GM20000 (cell line): ENCODE data around the gene NMRAL1.

Source experiments
- DNase-seq: peaks from one replicate; pipeline ENCODE4 v3.0.0; 2012; ENCODE audit warnings: low spot score
- TF ChIP-seq, protein P1 (sequence below): IDR thresholded peaks from 2 replicates; pipeline ENCODE4 v1.5.1; 2012; ENCODE audit warnings: mild to moderate bottlenecking, control low read depth; ENCODE audit errors: extremely low read depth, missing control alignments

NMRAL1 gene

DNA sequence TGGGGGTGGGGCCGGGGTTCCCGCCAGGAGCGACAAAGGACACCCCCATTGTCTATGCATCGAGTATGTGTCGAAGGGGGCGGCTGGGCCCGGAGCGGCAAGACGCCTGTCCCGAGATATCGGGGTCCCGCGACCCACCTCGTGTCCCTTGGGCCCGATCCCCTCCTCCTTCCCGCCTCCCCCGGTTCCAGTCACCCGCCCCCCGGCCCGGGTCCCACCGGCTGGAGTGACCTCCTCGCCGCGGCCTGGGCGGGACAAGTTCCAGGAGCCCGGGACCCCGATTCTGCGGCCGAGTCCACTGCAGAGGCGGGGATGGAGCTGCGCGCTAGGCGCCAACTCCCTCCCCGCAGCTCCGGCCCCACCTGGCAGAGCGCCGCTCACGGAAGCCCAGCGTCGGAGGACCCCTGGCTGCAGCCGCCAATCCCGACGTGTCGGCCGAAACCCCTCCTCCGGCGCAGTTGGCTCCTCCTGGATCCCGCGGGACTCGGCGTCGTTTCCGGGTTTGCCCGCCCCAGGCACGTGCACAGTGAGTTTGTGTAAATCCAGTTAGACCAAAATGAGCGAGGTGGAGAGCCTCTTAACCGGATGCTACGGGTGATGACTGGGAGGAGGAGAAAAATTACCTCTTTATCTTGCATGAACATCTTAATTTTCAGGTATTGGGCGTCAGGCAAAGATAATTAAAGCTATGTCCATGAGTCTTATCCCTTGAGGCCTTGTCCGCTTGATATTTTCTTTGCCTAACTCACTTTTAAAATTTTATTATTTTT is at the start of gene NMRAL1:
TSS of gene NMRAL1 (minus strand) at position 434 of the 770 bp plus-strand sequence. CDS start 493 bp downstream, outside the sequence.
- DNase-seq: peak; percentile 94
- TF ChIP-seq, protein P1, sequence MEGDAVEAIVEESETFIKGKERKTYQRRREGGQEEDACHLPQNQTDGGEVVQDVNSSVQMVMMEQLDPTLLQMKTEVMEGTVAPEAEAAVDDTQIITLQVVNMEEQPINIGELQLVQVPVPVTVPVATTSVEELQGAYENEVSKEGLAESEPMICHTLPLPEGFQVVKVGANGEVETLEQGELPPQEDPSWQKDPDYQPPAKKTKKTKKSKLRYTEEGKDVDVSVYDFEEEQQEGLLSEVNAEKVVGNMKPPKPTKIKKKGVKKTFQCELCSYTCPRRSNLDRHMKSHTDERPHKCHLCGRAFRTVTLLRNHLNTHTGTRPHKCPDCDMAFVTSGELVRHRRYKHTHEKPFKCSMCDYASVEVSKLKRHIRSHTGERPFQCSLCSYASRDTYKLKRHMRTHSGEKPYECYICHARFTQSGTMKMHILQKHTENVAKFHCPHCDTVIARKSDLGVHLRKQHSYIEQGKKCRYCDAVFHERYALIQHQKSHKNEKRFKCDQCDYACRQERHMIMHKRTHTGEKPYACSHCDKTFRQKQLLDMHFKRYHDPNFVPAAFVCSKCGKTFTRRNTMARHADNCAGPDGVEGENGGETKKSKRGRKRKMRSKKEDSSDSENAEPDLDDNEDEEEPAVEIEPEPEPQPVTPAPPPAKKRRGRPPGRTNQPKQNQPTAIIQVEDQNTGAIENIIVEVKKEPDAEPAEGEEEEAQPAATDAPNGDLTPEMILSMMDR: peak; percentile 3

DNA sequence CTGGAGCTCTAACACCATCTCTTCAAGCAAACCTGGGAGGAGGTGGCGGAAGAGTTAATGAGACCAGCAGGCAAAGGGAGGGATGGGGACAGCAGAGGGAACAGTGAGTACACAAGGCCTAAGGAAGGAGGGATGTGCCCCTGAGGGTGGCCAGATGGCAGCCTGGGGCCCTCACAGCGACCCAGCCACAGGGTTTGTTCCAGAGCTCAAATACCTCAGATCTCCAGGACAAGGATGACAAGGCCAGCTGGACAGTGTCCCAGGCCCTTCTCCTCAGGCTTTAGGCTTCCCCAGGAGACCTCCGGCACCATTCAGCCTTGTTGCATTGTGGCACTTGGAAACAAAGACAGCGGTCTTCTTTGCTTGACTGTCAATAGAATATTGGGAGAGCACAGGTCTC is 49.3 kb upstream of the NMRAL1 start:
- no peak for DNase-seq
- TF ChIP-seq, protein P1: no peak

DNA sequence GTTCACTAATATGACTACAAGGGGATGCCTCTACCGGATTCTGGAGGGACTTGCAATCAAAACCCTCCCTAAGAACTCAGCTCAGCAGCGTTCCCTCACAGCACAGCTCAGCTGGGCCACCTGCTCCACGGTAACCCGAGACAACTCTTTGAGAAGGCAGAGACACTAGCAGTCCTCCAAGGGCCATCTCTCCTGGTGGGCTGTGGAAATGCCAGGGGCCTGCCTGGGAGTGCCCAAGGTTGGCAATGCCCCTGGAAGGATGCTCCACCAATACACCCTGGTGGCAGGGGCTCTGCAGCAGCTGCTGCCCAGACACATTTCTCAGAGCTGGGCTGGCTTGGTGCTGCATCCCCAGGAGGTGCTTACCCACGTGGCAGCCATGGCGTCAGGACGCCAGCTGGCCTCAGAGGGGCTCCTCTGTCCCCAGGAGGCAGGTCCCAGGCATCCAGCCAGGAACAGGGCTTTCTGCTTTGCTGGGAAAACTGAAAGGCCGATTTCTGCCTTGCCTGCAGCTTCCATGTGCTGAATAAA is 47.7 kb upstream of the NMRAL1 start:
- TF ChIP-seq, protein P1: no peak
- no peak for DNase-seq

DNA sequence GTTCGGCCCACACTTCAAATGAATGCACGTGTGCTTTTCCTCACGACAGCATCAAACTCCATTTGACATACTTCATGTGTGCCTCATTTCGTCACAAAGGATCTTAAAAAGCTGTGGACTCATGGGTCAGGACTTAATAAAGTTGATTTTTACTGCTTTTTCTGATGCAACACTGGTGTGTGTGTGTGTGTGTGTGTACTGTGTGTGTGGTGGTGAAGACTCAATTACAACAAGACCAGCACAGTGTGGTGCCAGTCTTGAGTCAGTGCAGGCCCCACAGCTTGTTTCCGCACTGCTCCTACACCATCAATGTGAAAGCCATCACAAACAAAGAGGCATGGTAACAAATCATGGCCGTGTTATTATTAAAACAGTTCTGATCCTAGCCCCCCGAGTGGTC is 46.5 kb upstream of the NMRAL1 start:
- DNase-seq: no peak
- TF ChIP-seq, protein P1: no peak

DNA sequence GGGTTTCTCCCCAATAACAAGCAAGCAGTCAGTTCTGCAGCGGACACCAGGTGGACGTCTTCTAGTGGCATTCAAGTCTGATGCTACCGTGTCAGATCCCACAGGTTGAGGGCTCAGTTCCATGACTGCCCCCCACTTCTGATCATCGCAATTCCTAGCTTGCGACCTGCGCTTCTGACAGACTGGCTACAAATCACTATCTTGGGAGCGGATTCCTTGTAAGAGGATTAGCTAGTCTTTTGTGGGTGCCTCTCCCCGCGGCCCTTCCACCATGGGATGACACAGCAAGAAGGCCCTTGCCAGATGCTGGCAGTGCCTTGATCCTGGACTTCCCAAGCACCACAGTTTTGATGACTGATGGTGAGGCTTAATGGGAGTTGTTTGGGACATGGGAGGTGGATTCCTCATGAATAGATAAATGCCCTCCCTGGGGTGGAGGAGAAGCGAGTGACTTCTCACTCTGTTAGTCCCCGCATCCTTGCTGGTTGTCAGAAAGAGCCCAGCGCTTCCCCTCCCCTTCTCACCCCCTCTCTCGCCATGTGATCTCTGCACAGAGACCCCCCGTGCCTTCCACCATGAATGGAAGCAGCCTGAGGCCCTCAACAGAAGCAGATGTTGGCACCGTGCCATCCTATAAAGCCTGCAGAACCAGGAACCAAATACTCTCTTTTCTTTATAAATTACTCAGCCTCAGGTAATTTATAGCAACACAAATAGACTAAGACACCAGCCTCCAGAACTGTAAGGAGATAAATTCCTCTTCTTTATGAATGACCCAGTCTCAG is 45.0 kb upstream of the NMRAL1 start:
- TF ChIP-seq, protein P1: no peak
- no peak for DNase-seq

DNA sequence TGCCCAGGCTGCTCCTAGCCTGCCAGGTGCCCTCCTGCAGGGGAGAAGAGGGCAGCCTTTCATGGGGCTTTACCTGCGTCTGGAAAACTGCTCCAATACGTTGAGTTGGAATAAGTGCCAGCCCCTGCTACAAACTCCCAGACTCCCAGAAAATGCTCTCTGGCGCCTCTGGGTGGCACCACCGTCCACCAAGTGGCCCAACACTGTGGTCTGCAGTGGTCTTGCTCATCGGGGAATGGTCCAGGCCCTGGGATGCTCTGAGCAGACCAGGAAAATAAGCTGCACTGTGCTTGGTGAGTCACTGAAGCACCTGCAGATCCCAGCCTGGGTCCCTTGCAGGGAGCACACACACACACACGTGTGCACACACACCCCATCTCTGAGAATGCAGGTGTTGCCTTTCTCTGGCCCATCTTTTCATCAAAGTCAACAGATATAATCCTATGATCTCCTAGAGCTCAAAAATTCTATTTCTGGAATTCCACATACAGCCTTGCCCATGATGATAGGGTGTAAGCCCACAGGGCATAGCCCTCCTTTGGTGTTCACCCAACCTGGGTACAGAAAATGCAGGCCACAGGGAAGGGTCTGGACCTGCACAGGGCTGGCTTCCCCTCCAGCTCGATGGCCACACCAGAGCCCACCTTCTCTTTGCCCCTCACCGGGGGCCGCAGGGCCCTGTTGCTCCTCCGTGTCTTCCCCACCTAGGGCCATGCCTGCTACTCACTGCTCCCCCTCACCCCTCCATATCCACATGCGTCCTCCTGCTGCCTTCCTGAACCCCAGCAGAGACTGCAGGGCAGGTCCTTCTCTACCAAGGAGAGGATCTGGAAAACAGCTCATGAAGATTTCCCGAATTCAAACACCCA is 43.6 kb upstream of the NMRAL1 start:
- no peak for DNase-seq
- TF ChIP-seq, protein P1: peak; percentile 73
